KOPT-K1 (cell line): ENCODE measurements around the gene GSTM5.
"Not testable (repeated sequence)": the region's sequence is repeated elsewhere in the genome, so short reads cannot be mapped to it uniquely, and the experiment has no call there.

Experiments used
- H3K27ac ChIP-seq: fragments of 200-600 bp; sonication (generic); 2 replicates; pipeline ENCODE4 v1.5.1; 2016; ENCODE audit warnings: antibody characterized with exemption, mild to moderate bottlenecking, low read depth, low read length; ENCODE audit not compliant: poor library complexity, severe bottlenecking
- H3K36me3 ChIP-seq: fragments of 200-600 bp; sonication (generic); 2 replicates; pipeline ENCODE4 v1.5.1; 2017; ENCODE audit warnings: antibody characterized with exemption, mild to moderate bottlenecking, low read length, moderate library complexity; ENCODE audit not compliant: insufficient read depth
- H3K9me3 ChIP-seq: fragments of 200-600 bp; sonication (generic); 2 replicates; pipeline ENCODE4 v1.5.1; 2017; ENCODE audit warnings: antibody characterized with exemption, low read length, mild to moderate bottlenecking; ENCODE audit not compliant: insufficient read depth, poor library complexity, severe bottlenecking

GSTM5 gene

GRCh38 chr1:109733236-109733870, 21.3 kb downstream of the GSTM5 start:
- no peak overlapping the region for H3K27ac ChIP-seq
- H3K36me3 ChIP-seq: no peaks in the 10 kb centered on the region
- no peaks in the 10 kb centered on the region for H3K9me3 ChIP-seq

- no peak overlapping the region for H3K27ac ChIP-seq
- no peaks in the 10 kb centered on the region for H3K36me3 ChIP-seq
- H3K9me3 ChIP-seq: peaks cover 18% of the 10 kb centered on the region
Measured at GRCh38 chr1:109739738-109740614, 27.9 kb downstream of the GSTM5 start.

DNA sequence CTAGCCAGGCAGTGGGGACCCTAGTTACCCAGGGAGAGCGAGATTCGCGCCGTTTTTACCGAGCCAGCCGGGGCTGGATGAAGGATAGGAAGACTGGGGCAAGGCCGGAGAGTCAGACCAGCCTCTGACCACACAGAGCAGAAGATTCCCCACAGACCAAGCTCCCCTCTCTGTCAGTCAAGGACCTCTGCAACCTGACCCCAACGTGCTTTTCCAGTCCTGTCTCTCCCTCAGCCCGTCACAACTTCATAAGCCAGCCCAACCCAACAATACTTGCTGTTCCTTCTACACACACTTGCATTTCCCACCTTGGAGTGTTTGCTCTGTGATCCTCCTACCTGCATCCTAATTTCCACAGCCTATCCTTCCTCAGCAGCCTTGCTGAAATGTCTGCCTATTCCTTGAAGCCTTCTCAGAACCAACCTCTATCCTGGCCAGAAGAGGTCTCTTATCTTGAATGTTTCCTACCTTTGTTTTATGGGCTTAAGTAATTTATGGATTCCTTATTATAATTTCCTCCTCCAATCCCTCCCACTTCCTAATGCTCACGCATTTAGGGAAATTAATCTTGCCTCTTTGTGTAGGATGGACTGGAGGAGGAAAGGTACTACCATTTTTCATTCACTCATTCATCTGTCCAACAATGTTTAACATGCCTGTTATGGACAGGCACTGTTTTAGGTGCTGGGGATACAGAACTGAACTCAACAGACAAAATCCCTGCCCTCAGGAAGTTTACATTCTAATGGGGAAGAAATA, 28.7 kb downstream of the GSTM5 start, which contains the start of gene GSTM3:
Gene GSTM3 (minus strand): TSS at position 424 of the 759 bp plus-strand sequence. CDS start 751 bp downstream, outside the sequence.
- Histone ChIP-seq H3K9me3 (peaks cover 18% of the 10 kb centered on the region), H3K27ac (no peak within 1 kb of the TSS), H3K36me3 (no peaks in the 10 kb centered on the region)

DNA sequence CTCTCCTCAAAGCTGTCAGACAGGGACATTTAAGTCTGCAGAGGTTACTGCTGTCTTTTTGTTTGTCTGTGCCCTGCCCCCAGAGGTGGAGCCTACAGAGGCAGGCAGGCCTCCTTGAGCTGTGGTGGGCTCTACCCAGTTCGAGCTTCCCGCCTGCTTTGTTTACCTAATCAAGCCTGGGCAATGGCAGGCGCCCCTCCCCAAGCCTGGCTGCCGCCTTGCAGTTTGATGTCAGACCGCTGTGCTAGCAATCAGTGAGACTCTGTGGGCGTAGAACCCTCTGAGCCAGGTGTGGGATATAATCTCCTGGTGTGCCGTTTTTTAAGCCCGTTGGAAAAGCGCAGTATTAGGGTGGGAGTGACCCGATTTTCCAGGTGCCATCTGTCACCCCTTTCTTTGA, 36.3 kb downstream of the GSTM5 start:
- H3K9me3 ChIP-seq, H3K36me3 ChIP-seq, H3K27ac ChIP-seq: not testable (repeated sequence)

DNA sequence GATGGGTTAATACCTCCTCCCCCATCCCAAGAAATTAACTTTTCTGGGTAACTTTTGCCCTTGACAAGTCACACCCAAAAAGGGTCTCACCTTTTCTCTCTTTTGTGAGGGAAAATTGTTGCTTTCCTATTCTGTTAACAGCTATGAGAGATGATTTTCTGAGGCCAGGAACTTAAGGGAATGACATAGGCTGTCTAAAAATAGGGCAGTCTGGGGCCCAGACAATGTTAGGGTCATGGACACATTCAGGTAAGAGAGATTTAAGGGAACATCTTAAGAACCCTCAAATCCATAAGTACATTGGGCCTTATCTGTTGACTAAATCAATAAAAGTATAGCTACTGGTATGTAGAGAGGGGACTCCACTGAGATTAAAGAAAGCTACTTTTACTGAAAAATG, 37.2 kb downstream of the GSTM5 start:
- Histone ChIP-seq H3K36me3 (no peaks in the 10 kb centered on the region), H3K27ac (no peak overlapping the region), H3K9me3 (no peaks in the 10 kb centered on the region)

DNA sequence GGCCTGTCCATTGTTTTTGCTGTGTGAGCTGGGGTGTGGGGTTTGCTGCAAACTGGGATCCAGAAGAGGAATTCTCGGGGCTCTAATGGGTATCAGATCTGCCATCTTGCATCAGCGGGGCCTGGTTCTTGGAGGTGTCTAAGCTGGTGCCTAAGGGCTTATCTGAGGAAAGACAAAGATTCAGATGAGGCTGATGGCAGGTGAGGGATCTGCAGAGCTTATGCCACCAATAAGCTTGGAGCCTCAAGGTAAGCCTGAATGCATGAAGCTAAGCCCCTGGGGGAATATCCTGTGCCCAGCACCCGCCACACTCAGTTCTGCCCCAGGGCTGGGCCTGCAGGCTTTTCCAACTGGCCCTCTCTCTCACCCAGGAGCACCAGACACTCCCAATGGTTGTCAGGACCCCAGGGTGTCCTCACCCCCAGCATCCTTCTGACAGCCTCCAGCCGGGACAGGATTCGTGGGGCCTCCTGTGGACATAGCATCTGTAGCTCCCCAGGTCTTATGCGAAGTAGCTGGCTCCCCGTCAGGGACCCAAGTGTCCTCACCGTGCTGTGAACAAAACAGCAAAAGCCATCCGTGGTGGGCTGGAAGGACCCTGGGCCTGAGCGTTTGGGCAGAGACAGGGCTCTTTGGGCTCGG, 38.3 kb downstream of the GSTM5 start:
- Histone ChIP-seq H3K36me3 (no peaks in the 10 kb centered on the region), H3K9me3 (no peaks in the 10 kb centered on the region), H3K27ac (no peak overlapping the region)

GRCh38 chr1:109750920-109751319, 38.9 kb downstream of the GSTM5 start:
- Histone ChIP-seq H3K27ac (no peak overlapping the region), H3K36me3 (no peaks in the 10 kb centered on the region)

DNA sequence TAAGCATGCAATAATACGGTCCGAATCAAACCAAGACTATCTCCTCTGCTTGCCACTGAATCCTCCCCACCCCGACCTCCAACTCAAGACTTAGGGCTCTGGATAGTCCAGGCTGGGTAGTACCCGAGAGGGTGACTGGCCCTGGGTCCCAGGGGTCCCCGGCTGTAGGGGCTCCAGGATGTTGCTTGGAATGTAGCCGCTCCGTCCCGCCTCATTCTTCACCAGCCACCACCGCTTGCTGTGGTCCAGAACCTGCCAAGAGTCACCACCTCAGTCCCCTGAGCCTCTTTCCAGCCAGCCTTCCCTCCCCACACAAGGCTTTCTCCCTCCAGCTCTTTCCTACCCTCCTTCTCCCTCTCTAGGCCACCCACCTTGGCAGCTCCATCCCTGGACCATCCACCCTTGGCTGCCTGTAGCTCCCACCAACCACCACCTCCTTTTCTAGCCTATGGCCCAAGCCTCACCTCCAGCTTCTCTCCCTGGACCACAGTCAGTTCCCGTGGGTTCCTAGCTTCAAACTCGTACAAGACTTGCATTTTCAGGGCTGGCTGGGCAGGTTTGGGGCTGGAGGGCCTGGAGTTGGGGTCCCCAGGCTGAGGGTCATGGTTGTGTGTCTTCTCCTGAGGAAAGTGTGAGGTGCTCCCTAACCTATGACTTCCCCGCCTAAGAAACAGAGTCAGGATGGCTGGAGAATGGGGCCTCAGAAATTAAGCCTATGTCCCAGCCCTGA, 39.6 kb downstream of the GSTM5 start:
- no peak overlapping the region for H3K27ac ChIP-seq
- no peaks in the 10 kb centered on the region for H3K9me3 ChIP-seq
- H3K36me3 ChIP-seq: no peaks in the 10 kb centered on the region

More at GRCh38 chr1:109750920-109751319, 38.9 kb downstream of the GSTM5 start:
- H3K9me3 ChIP-seq: no peaks in the 10 kb centered on the region

DNA sequence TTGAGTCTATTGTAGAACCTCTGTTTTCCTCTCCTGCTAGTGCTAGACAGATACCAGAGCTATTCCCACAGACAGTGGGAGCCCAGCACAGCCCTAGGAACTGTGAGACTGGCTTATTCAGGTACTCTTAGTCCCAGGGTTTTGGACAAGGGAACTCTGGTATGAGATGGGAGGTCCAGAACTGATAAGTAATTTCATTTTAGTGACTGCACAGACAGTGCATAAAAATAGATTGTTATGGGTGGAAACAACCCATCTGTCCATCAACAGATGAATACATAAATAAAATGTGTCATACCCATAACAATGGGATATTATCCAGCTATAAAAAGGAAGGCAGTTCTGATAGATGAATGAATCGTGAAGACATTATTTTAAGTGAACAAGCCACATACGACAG, 42.7 kb downstream of the GSTM5 start:
- no peaks in the 10 kb centered on the region for H3K9me3 ChIP-seq
- no peaks in the 10 kb centered on the region for H3K36me3 ChIP-seq
- no peak overlapping the region for H3K27ac ChIP-seq

DNA sequence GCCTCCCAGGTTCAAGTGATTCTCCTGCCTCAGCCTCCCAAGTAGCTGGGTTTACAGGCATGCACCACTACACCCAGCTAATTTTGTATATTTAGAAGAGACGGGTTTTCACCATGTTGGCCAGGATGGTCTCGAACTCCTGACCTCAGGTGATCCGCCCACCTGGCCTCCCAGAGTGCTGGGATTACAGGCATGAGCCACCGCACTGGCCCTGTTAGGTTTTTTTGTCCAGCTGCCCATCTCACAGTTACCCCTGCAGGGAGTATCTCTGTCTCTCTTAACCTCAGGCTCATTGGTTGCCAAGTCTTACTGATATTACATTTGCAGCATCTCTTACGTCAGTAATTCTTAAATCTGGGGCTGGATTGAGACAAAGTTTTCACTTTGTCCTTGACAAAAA, 44.3 kb downstream of the GSTM5 start:
- H3K9me3 ChIP-seq, H3K36me3 ChIP-seq, H3K27ac ChIP-seq: not testable (repeated sequence)

DNA sequence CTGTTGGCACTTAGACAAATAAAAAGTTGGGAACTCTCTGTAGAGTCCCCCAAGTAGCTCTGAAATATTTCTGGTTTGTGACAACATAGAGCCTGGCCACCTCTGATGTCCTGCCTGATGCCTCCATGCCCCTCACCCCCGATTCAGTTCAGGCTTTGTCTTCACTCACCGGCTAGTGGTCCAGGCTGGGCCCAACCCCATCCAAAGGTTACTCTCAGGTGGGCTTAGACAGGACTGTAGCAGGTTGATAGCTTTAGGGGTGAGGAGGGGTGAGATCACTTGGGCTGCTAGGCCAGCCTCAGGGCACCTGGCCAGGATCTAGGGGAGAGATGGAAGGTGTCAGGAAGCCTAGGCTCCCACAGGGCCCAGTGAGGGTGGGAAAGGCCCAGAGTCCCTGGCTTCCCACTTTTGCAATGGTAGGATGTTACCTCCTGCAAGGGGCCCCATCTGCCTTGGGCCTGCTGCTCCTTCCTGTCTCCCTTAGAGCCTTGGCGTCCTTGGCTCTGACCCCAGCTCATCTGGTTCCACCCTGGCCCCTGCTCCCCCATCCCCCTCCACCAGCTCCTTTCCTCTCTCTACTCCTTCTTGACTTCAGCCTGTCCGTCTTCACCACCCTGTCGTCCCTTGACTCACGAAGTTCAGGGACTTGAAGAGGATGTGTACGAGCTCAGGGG, 44.9 kb downstream of the GSTM5 start:
- Histone ChIP-seq H3K27ac (no peak overlapping the region), H3K9me3 (no peaks in the 10 kb centered on the region), H3K36me3 (no peaks in the 10 kb centered on the region)

- H3K27ac ChIP-seq: no peak overlapping the region
- H3K36me3 ChIP-seq: no peaks in the 10 kb centered on the region
- H3K9me3 ChIP-seq: no peaks in the 10 kb centered on the region
Measured at GRCh38 chr1:109757936-109758786, 46.1 kb downstream of the GSTM5 start.
